K562 (cell line): ENCODE results near the gene EIPR1. TPM values are rescaled to one million over a fixed set of nuclear protein-coding genes. Genes with fewer than 3 reads are reported as not detected.

ENCODE experiments used
- ATAC-seq: fragments of 200-7000 bp; cut with Tn5 transposase; 3 replicates; pipeline ENCODE4 v1.9.1; 2020; ENCODE audit warnings: moderate library complexity
- BruUV-seq: library from RNA; stranded (reverse); fragments of 400-500 nt; replicated peaks from 2 replicates; lab custom pipeline; 2021; lab: Mats Ljungman, UMichigan
- CTCF ChIA-PET: fragments of 300-600 bp; formaldehyde crosslinking; extraction: SDS; loops from one replicate; lab custom pipeline; 2021; ENCODE audit warnings: low intra/inter-chr PET ratio; lab: Yijun Ruan, JAX
- POLR2A ChIA-PET: fragments of 300-600, 350-650 bp; sonication (Branson Sonifier 250); formaldehyde crosslinking; extraction: SDS; loops from one replicate; lab custom pipeline; 2021; ENCODE audit warnings: antibody characterized with exemption, inconsistent platforms; lab: Yijun Ruan, JAX
- DNase-seq, 4 experiments: peaks; one replicate each; pipeline versions ENCODE4 v3.0.0 to v3.0.0-alpha.2; 2011 to 2018; ENCODE audit warnings: low spot score in 3 of 4, mixed read lengths in 3 of 4; ENCODE audit errors: extremely low read depth in 1 of 4
- FAIRE-seq: peaks from 2 replicates; lab custom pipeline; 2011; peaks lifted over from hg19 to GRCh38; lab: Jason Lieb, UNC
- H2AFZ ChIP-seq: 2 replicates; pipeline ENCODE4 v1.6.0; 2011; ENCODE audit warnings: low read depth, low read length, control low read depth, inconsistent platforms
- H3K27ac ChIP-seq: fragments of 200-600 bp; 3 replicates; pipeline ENCODE4 v1.8.0; 2011; ENCODE audit warnings: low read depth, mild to moderate bottlenecking, control low read depth, inconsistent platforms, low read length, moderate library complexity, mixed read lengths; ENCODE audit errors: extremely low read depth
- H3K27me3 ChIP-seq, 2 experiments: fragments of 300-600 bp in 1 of 2; 2 replicates in 1 of 2; 3 replicates in 1 of 2; pipeline versions ENCODE4 v1.6.0 to v1.8.0; 2011; ENCODE audit warnings: inconsistent platforms in 2 of 2, low read length in 2 of 2, mild to moderate bottlenecking in 1 of 2, mixed read lengths in 1 of 2, moderate library complexity in 1 of 2; ENCODE audit not compliant: control insufficient read depth in 2 of 2, insufficient read depth in 2 of 2
- H3K36me3 ChIP-seq: fragments of 300-600 bp; 3 replicates; pipeline ENCODE4 v1.8.0; 2011; ENCODE audit warnings: mild to moderate bottlenecking, low read length, inconsistent platforms; ENCODE audit not compliant: control insufficient read depth, insufficient read depth
- H3K4me1 ChIP-seq, 2 experiments: fragments of 200-600 bp in 1 of 2; replicated peaks in 1 of 2; 2 replicates in 1 of 2; 3 replicates in 1 of 2; pipeline versions ENCODE4 v1.5.1 to v1.8.0; 2011; ENCODE audit warnings: inconsistent platforms in 2 of 2, low read length in 2 of 2, mild to moderate bottlenecking in 1 of 2, mixed read lengths in 1 of 2, moderate library complexity in 1 of 2; ENCODE audit not compliant: control insufficient read depth in 2 of 2, insufficient read depth in 2 of 2
- H3K4me2 ChIP-seq: 2 replicates; pipeline ENCODE4 v1.6.1; 2011; ENCODE audit warnings: low read length, control low read depth, inconsistent platforms, mixed read lengths; ENCODE audit not compliant: insufficient read depth
- H3K4me3 ChIP-seq: fragments of 200-600 bp; sonication (generic), shearing (Covaris generic); 2 replicates; pipeline ENCODE4 v1.5.1; 2016; ENCODE audit warnings: control low read depth, inconsistent platforms
- H3K79me2 ChIP-seq: fragments of 200-600 bp; 3 replicates; pipeline ENCODE4 v1.8.0; 2011; ENCODE audit warnings: low read length, inconsistent platforms; ENCODE audit not compliant: control insufficient read depth, insufficient read depth
- H3K9ac ChIP-seq, 2 experiments: 2 replicates each; pipeline versions ENCODE4 v1.6.0 to v1.6.1; 2011; ENCODE audit warnings: low read depth in 2 of 2, low read length in 2 of 2, control low read depth in 1 of 2, inconsistent platforms in 1 of 2, mild to moderate bottlenecking in 1 of 2, mixed read lengths in 1 of 2; ENCODE audit not compliant: insufficient read depth in 1 of 2
- H3K9me1 ChIP-seq: one replicate; pipeline ENCODE4 v1.6.0; 2011; ENCODE audit warnings: inconsistent platforms, mild to moderate bottlenecking, low read length, moderate library complexity; ENCODE audit not compliant: control insufficient read depth, insufficient read depth
- H3K9me3 ChIP-seq: replicated peaks from 2 replicates; pipeline ENCODE4 v1.5.1; 2011; ENCODE audit warnings: low read depth, low read length, inconsistent platforms; ENCODE audit not compliant: control insufficient read depth, insufficient read depth
- H4K20me1 ChIP-seq: replicated peaks from 2 replicates; pipeline ENCODE4 v1.6.1; 2011; ENCODE audit warnings: low read length, inconsistent platforms, mixed read lengths; ENCODE audit not compliant: control insufficient read depth, insufficient read depth
- CEBPG ChIP-seq, 3 experiments: fragments of 200-800 bp in 1 of 3; sonication (Bioruptor generic) in 1 of 3; sonication (generic) in 1 of 3; formaldehyde crosslinking in 1 of 3; IDR thresholded peaks in 2 of 3; conservative IDR thresholded peaks in 1 of 3; 2 replicates each; pipeline versions ENCODE4 v1.6.1 to v1.8.0; 2016 to 2022; ENCODE audit warnings: missing compliant biosample characterization in 2 of 3, missing genetic modification characterization in 2 of 3, mild to moderate bottlenecking in 1 of 3, missing genetic modification reagents in 1 of 3
- E2F8 ChIP-seq: fragments of 450-650 bp; IDR thresholded peaks from 2 replicates; pipeline ENCODE4 v1.7.1; 2018; ENCODE audit warnings: mild to moderate bottlenecking, low read depth; ENCODE audit not compliant: partially characterized antibody
- MLLT1 ChIP-seq, 2 experiments: fragments of 450-650 bp; IDR thresholded peaks; 2 replicates each; pipeline ENCODE4 v1.6.1; 2016
- RBM15 ChIP-seq: fragments of 200-400 bp; formaldehyde crosslinking; IDR thresholded peaks from 2 replicates; pipeline ENCODE4 v1.6.1; 2018; ENCODE audit warnings: mild to moderate bottlenecking, low read length, moderate library complexity; ENCODE audit not compliant: insufficient read depth
- RBM34 ChIP-seq: fragments of 200-400 bp; formaldehyde crosslinking; IDR thresholded peaks from 2 replicates; pipeline ENCODE4 v1.6.1; 2018; ENCODE audit warnings: low read length, borderline replicate concordance; ENCODE audit not compliant: insufficient read depth
- RNF219 ChIP-seq: fragments of 250-450 bp; sonication (Bioruptor Pico); IDR thresholded peaks from 2 replicates; pipeline ENCODE4 v1.5.0; 2022; ENCODE audit warnings: mild to moderate bottlenecking
- RUNX1 ChIP-seq: sonication (generic); IDR thresholded peaks from 2 replicates; pipeline ENCODE4 v1.6.1; 2016; ENCODE audit warnings: antibody characterized with exemption, low read depth
- SIX5 ChIP-seq, 2 experiments: IDR thresholded peaks; 2 replicates each; pipeline ENCODE4 v1.6.1; 2011; ENCODE audit warnings: low read length in 2 of 2, borderline replicate concordance in 1 of 2, low read depth in 1 of 2, mild to moderate bottlenecking in 1 of 2, moderate library complexity in 1 of 2; ENCODE audit not compliant: insufficient read depth in 1 of 2
- XRCC4 ChIP-seq: IDR thresholded peaks from one replicate; pipeline ENCODE4 v1.6.1; 2011; ENCODE audit not compliant: insufficient read depth, insufficient read length; ENCODE audit errors: extremely low read depth
- WGBS: fragments of 100-300 bp; shearing (Covaris generic); methylation state at CpG from one replicate; pipeline ENCODE4 v1.1.6; 2016; ENCODE audit warnings: low coverage, mixed read lengths; ENCODE audit not compliant: insufficient coverage; ENCODE audit errors: missing lambda C conversion rate; 5-methylcytosine and 5-hydroxymethylcytosine counted together
- in situ Hi-C: fragments of 300-500 bp; cut with MboI; formaldehyde crosslinking; loops from 4 replicates; pipeline ENCODE4 v1.15.0; 2018; ENCODE audit warnings: inconsistent platforms, mixed read lengths
- intact Hi-C: fragments of 100-400 bp; cut with micrococcal nuclease; formaldehyde crosslinking; loops from 2 replicates; pipeline ENCODE4 v1.14.2; 2022
- polyA plus RNA-seq, 8 experiments: library from polyadenylated mRNA; depleted of rRNA in 4 of 8; stranded (reverse) in 5 of 8; unstranded in 3 of 8; fragments of >200 nt; fragmentation: Nextera tagmentation in 2 of 8; fragmentation: Illumina TruSeq in 1 of 8; extraction: Ambion mirVana in 2 of 8; extraction: Trizol in 1 of 8; gene quantifications; 2 replicates each; pipeline versions ENCODE4 v1.2.1 to v1.2.3, GENCODE V29; 2011 to 2014; ENCODE audit warnings: inconsistent platforms in 1 of 8, missing spikeins in 1 of 8
- total RNA-seq, 7 experiments: library from RNA; depleted of rRNA in 6 of 7; stranded (reverse); fragments of >200 nt in 6 of 7; fragmentation: Illumina TruSeq in 2 of 7; extraction: Trizol in 2 of 7; gene quantifications; 2 replicates each; pipeline versions ENCODE4 v1.2.1 to v1.2.3, GENCODE V29; 2011 to 2021; ENCODE audit warnings: low replicate concordance in 1 of 7

Gene EIPR1
- total and polyA plus RNA-seq, 9 of the 15 experiments (the other 6 are each of a cell fraction or from before 2014, with no cell fraction given): 19.9 to 54.4 (median 35.9) TPM

GRCh38 chr2:3279236-3279960 is 98.2 kb downstream of the EIPR1 start:
- Histone ChIP-seq H3K4me1 (peaks cover 0 to 10% of the 10 kb centered on the region in 2 experiments; a peak in 1 of 5 replicates), H4K20me1 (no peaks in the 10 kb centered on the region), H3K9ac (no peak overlapping the region), H2AFZ (no peak overlapping the region), H3K27me3 (no peaks in the 10 kb centered on the region), H3K36me3 (no peaks in the 10 kb centered on the region), H3K9me3 (no peaks in the 10 kb centered on the region), H3K27ac (no peak overlapping the region), H3K4me2 (no peak overlapping the region), H3K9me1 (peaks cover 3% of the 10 kb centered on the region), H3K4me3 (no peak overlapping the region), H3K79me2 (no peaks in the 10 kb centered on the region; the same call in 2 of the 3 replicates)
- ATAC-seq (no peak), FAIRE-seq (no peak), DNase-seq (no peak)
- in situ Hi-C loops (no loop called here), intact Hi-C loops (no loop called here)
- no TSS peak for BruUV-seq
- POLR2A ChIA-PET: no interaction called here
- CTCF ChIA-PET: no interaction called here
- no peak for TF ChIP-seq RUNX1
- TF ChIP-seq RBM15: no peak
- TF ChIP-seq SIX5 (IDR thresholded peaks at IDR 0.05; ENCODE audit: borderline replicate concordance in 1 of 2, insufficient read depth in 1 of 2, low read depth in 1 of 2, low read length in 2 of 2): no peak
- no peak for TF ChIP-seq CEBPG (CRISPR knock-in tag; IDR thresholded peaks at IDR 0.05)
- TF ChIP-seq CEBPG (tag; conservative IDR thresholded peaks at IDR 0.05 in 1 of 2, IDR thresholded peaks at IDR 0.05 in 1 of 2): no peak
- no peak for TF ChIP-seq RNF219 (CRISPR knock-in tag)
- TF ChIP-seq E2F8: no peak
- TF ChIP-seq MLLT1 (IDR thresholded peaks at IDR 0.05): no peak
- TF ChIP-seq XRCC4: no peak
- TF ChIP-seq RBM34: no peak
- 89% methylated on average over 17 of the region's 17 CpGs for WGBS
